Erythroblast (primary cell): ENCODE data around the gene OR7C2.

Experiments
- GATA1 ChIP-seq: IDR thresholded peaks from 2 replicates; pipeline ENCODE4 v1.6.1; 2011; ENCODE audit warnings: low read depth, mild to moderate bottlenecking, control low read depth, low read length, moderate library complexity
- POLR2A ChIP-seq: IDR thresholded peaks from 2 replicates; pipeline ENCODE4 v1.6.1; 2011; ENCODE audit warnings: mild to moderate bottlenecking, low read length

GRCh38 chr19:14978161-14978776 is 37.0 kb downstream of the OR7C2 start:
- no peak for TF ChIP-seq POLR2A
- TF ChIP-seq GATA1, result no peak
